NCI-H146 treated with DMSO at 0.1 percent for 48 hours (cell line): ENCODE results near the gene TCN2.
A peak's percentile ranks its signal among the peaks of the same experiment; 100 is the strongest.
"Not testable (repeated sequence)": the region's sequence is repeated elsewhere in the genome, so short reads cannot be mapped to it uniquely, and the experiment has no call there.

Experiments
- DNase-seq: peaks from one replicate; lab custom pipeline; 2025; ENCODE audit not compliant: unreplicated experiment; lab: John Stamatoyannopoulos, UW

Gene TCN2

GRCh38 chr22:30609260-30610185 is 2.5 kb downstream of the TCN2 start:
- no peak for DNase-seq

GRCh38 chr22:30610299-30610698 is 3.3 kb downstream of the TCN2 start:
- no peak for DNase-seq

- no peak for DNase-seq
These were observed 4.2 kb downstream of the TCN2 start for GRCh38 chr22:30611197-30611596.

GRCh38 chr22:30612789-30613188 is 5.8 kb downstream of the TCN2 start:
- DNase-seq = no peak

GRCh38 chr22:30614268-30614667 is 7.3 kb downstream of the TCN2 start:
- DNase-seq = no peak

GRCh38 chr22:30614879-30615278 is 7.9 kb downstream of the TCN2 start:
- DNase-seq = no peak

GRCh38 chr22:30615543-30615954 is 8.6 kb downstream of the TCN2 start:
- no peak for DNase-seq

- no peak for DNase-seq
These were observed 10.8 kb downstream of the TCN2 start for GRCh38 chr22:30617819-30618218.

- not testable (repeated sequence) for DNase-seq
These were observed 12.9 kb downstream of the TCN2 start for GRCh38 chr22:30619909-30620308.

GRCh38 chr22:30626413-30626812 is 19.4 kb downstream of the TCN2 start:
- DNase-seq = no peak

GRCh38 chr22:30627471-30627870 is 20.5 kb downstream of the TCN2 start:
- DNase-seq = no peak

- no peak for DNase-seq
These were observed 21.5 kb downstream of the TCN2 start for GRCh38 chr22:30628491-30628890.

- DNase-seq = not testable (repeated sequence)
These were observed 24.5 kb downstream of the TCN2 start for GRCh38 chr22:30631469-30631868.

GRCh38 chr22:30634471-30635233 is 27.7 kb downstream of the TCN2 start:
- DNase-seq = peak; percentile 34

- DNase-seq = peak; percentile 54
These were observed 28.6 kb downstream of the TCN2 start, which contains the start of gene SLC35E4 for GRCh38 chr22:30635273-30636225. SLC35E4 (plus strand) TSS chr22:30635781; CDS start chr22:30636451, 670 bp downstream.

GRCh38 chr22:30636226-30637077 is 29.5 kb downstream of the TCN2 start:
- DNase-seq = peak; percentile 3

GRCh38 chr22:30637701-30638114 is 30.7 kb downstream of the TCN2 start:
- DNase-seq = no peak

- DNase-seq = no peak
These were observed 33.4 kb downstream of the TCN2 start for GRCh38 chr22:30640361-30640760.

- no peak for DNase-seq
These were observed 34.0 kb downstream of the TCN2 start for GRCh38 chr22:30640839-30641430.
